Measurements from ENCODE around the gene EPN3.

Gene EPN3

DNA sequence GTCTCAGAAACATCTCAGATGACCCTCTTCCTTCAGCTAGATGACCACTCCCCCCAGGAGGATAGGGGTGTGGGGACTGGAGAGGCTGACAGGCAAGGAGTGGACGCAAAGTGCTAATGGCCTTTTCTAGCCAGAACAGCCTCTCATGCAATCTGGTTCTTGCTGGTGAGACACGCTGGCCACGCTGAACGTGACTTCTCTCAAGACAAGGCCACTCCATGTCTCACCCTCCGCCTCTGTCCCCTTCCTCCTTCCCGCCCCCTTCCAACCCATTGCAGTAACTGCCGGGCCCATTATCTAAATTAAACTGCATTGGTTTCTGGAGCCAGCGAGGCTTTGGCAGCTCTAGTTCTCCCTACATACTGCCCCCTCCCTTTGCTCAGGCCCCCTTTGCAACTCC lies 37.5 kb downstream of the EPN3 start (continued):
- TF ChIP-seq ZNF248 (tag by site-specific recombination; IDR thresholded peaks at IDR 0.05): no peak

- Histone ChIP-seq H3K9me3 (ENCODE audit: control insufficient read depth, insufficient read depth, low read depth, low read length) (no peaks in the 10 kb centered on the region), H3K36me3 (ENCODE audit: control insufficient read depth in 2 of 2, insufficient read depth in 1 of 2, low read length in 2 of 2) (no peaks in the 10 kb centered on the region), H3K4me1 (ENCODE audit: control insufficient read depth, insufficient read depth, low read length) (peaks cover 3% of the 10 kb centered on the region; the same call in 1 of the 2 replicates), H3K27ac (ENCODE audit: extremely low read depth, low read depth, low read length) (no peak overlapping the region), H3K4me3 (ENCODE audit: low read depth, low read length) (no peak overlapping the region)
- ChIA-PET POLR2A (interaction anchor here (0.6 to 1.0 kb wide), 2 partner anchors 20 to 23 kb away, joined by 3 read pairs; no protein-coding TSS in a partner anchor), CTCF (interaction anchor here (0.7 to 2.5 kb wide), 3 partner anchors 9 to 124 kb away, joined by 4 to 12 read pairs (median 6); no protein-coding TSS in a partner anchor)
- TF ChIP-seq ZNF394 (tag by site-specific recombination; IDR thresholded peaks at IDR 0.05; ENCODE audit: borderline replicate concordance) (no peak), ZSCAN4 (tag by site-specific recombination; IDR thresholded peaks at IDR 0.05) (peak; percentile 58), ZNF398 (tag by site-specific recombination; IDR thresholded peaks at IDR 0.05) (peak; percentile 72), GLIS1 (tag by site-specific recombination; IDR thresholded peaks at IDR 0.05) (peak; percentile 23; the same call in 1 of the 2 replicates), EGR2 (tag by site-specific recombination; IDR thresholded peaks at IDR 0.05; ENCODE audit: low read depth) (0 out of 2 replicates have a peak, but pooled peaks have one; percentile 23), ZBTB17 (tag by site-specific recombination; IDR thresholded peaks at IDR 0.05) (peak; percentile 37; the same call in 1 of the 2 replicates), ZFHX2 (tag by site-specific recombination; conservative IDR thresholded peaks at IDR 0.05) (0 out of 2 replicates have a peak, but pooled peaks have one; percentile 9), ZBTB8A (tag by site-specific recombination; IDR thresholded peaks at IDR 0.05) (0 out of 2 replicates have a peak, but pooled peaks have one; percentile 8), ZIC2 (tag by site-specific recombination; IDR thresholded peaks at IDR 0.05) (peak; percentile 49; the same call in 1 of the 2 replicates)
- TF ChIP-seq, protein P1, sequence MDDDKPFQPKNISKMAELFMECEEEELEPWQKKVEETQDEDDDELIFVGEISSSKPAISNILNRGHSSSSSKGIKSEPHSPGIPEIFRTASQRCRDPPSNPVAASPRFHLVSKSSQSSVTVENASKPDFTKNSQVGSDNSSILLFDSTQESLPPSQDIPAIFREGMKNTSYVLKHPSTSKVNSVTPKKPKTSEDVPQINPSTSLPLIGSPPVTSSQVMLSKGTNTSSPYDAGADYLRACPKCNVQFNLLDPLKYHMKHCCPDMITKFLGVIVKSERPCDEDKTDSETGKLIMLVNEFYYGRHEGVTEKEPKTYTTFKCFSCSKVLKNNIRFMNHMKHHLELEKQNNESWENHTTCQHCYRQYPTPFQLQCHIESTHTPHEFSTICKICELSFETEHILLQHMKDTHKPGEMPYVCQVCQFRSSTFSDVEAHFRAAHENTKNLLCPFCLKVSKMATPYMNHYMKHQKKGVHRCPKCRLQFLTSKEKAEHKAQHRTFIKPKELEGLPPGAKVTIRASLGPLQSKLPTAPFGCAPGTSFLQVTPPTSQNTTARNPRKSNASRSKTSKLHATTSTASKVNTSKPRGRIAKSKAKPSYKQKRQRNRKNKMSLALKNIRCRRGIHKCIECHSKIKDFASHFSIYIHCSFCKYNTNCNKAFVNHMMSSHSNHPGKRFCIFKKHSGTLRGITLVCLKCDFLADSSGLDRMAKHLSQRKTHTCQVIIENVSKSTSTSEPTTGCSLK (tag by site-specific recombination; IDR thresholded peaks at IDR 0.05): no peak
Measured at GRCh38 chr17:50570528-50570927, 38.0 kb downstream of the EPN3 start.

- Histone ChIP-seq H3K4me3 (ENCODE audit: low read depth, low read length) (no peak overlapping the region), H3K36me3 (ENCODE audit: control insufficient read depth in 2 of 2, insufficient read depth in 1 of 2, low read length in 2 of 2) (no peaks in the 10 kb centered on the region), H3K4me1 (ENCODE audit: control insufficient read depth, insufficient read depth, low read length) (peaks cover 3% of the 10 kb centered on the region; the same call in 1 of the 2 replicates), H3K9me3 (ENCODE audit: control insufficient read depth, insufficient read depth, low read depth, low read length) (no peaks in the 10 kb centered on the region), H3K27ac (ENCODE audit: extremely low read depth, low read depth, low read length) (no peak overlapping the region)
- ChIA-PET POLR2A (no interaction called here), CTCF (interaction anchor here (0.7 to 2.5 kb wide), 3 partner anchors 55 to 123 kb away, joined by 3 to 12 read pairs (median 6); no protein-coding TSS in a partner anchor)
- no peak for TF ChIP-seq ZNF132 (tag by site-specific recombination; IDR thresholded peaks at IDR 0.05; ENCODE audit: borderline replicate concordance)
- no peak for TF ChIP-seq ZNF488 (tag by site-specific recombination; IDR thresholded peaks at IDR 0.05)
- no peak for TF ChIP-seq YY2 (tag by site-specific recombination; IDR thresholded peaks at IDR 0.05)
- no peak for TF ChIP-seq ZNF398 (tag by site-specific recombination; IDR thresholded peaks at IDR 0.05)
- no peak for TF ChIP-seq TCF7L2 (IDR thresholded peaks at IDR 0.05; ENCODE audit: borderline replicate concordance, low read depth, low read length)
- no peak for TF ChIP-seq ZNF121 (tag by site-specific recombination; IDR thresholded peaks at IDR 0.05)
- TF ChIP-seq ZNF274 (IDR thresholded peaks at IDR 0.05; ENCODE audit: low read length): no peak
- TF ChIP-seq ZNF274 (tag by site-specific recombination; IDR thresholded peaks at IDR 0.05; ENCODE audit: borderline replicate concordance): no peak
- TF ChIP-seq BCL11B (tag by site-specific recombination; IDR thresholded peaks at IDR 0.05; ENCODE audit: low read depth): no peak
- TF ChIP-seq ZNF747 (tag by site-specific recombination; IDR thresholded peaks at IDR 0.05): no peak
- no peak for TF ChIP-seq OSR2 (tag by site-specific recombination; IDR thresholded peaks at IDR 0.05)
- no peak for TF ChIP-seq SCRT1 (tag by site-specific recombination; IDR thresholded peaks at IDR 0.05; ENCODE audit: borderline replicate concordance)
Measured at GRCh38 chr17:50571681-50572080, 39.1 kb downstream of the EPN3 start.

Measured in HEK293 (cell line).